T-helper 1 cell treated with Interleukin-12 subunit alpha and Interleukin-12 subunit beta and Interleukin-4 antibody, amounts not matched to agents 30 μg/mL and 1 μg/mL, for 36 hours (primary cell): ENCODE results near the gene MYB.

Experiments
- H3K27ac Mint-ChIP-seq: one replicate; pipeline ENCODE4 v1.8.0; 2021; ENCODE audit warnings: mild to moderate bottlenecking, mixed read lengths
- H3K27me3 Mint-ChIP-seq: one replicate; pipeline ENCODE4 v1.8.0; 2021; ENCODE audit warnings: low read depth, mixed read lengths
- H3K36me3 Mint-ChIP-seq: one replicate; pipeline ENCODE4 v1.8.0; 2021; ENCODE audit warnings: low read depth, mixed read lengths
- H3K4me1 Mint-ChIP-seq: one replicate; pipeline ENCODE4 v1.8.0; 2021; ENCODE audit warnings: low read depth, mixed read lengths
- H3K4me3 Mint-ChIP-seq: one replicate; pipeline ENCODE4 v1.8.0; 2021; ENCODE audit warnings: mild to moderate bottlenecking, moderate library complexity, mixed read lengths
- H3K9me3 Mint-ChIP-seq: one replicate; pipeline ENCODE4 v1.8.0; 2021; ENCODE audit warnings: mixed read lengths

The MYB gene

GRCh38 chr6:135251498-135252441 lies 70.7 kb downstream of the MYB start:
- no peaks in the 10 kb centered on the region for H3K36me3 Mint-ChIP-seq
- H3K9me3 Mint-ChIP-seq, result no peaks in the 10 kb centered on the region
- peaks cover 4% of the 10 kb centered on the region for H3K27me3 Mint-ChIP-seq
- peaks cover 6% of the 10 kb centered on the region for H3K4me1 Mint-ChIP-seq
- H3K4me3 Mint-ChIP-seq, result no peak overlapping the region
- H3K27ac Mint-ChIP-seq, result no peak overlapping the region

GRCh38 chr6:135254471-135254870 lies 73.4 kb downstream of the MYB start:
- Mint-ChIP-seq H3K27me3 (peaks cover 4% of the 10 kb centered on the region), H3K27ac (no peak overlapping the region), H3K9me3 (no peaks in the 10 kb centered on the region), H3K36me3 (no peaks in the 10 kb centered on the region), H3K4me1 (peaks cover 6% of the 10 kb centered on the region), H3K4me3 (no peak overlapping the region)

GRCh38 chr6:135256866-135257265 lies 75.8 kb downstream of the MYB start:
- no peak overlapping the region for H3K4me3 Mint-ChIP-seq
- no peak overlapping the region for H3K27ac Mint-ChIP-seq
- H3K36me3 Mint-ChIP-seq, result no peaks in the 10 kb centered on the region
- H3K27me3 Mint-ChIP-seq, result peaks cover 9% of the 10 kb centered on the region
- peaks cover 4% of the 10 kb centered on the region for H3K4me1 Mint-ChIP-seq
- H3K9me3 Mint-ChIP-seq, result no peaks in the 10 kb centered on the region

GRCh38 chr6:135257631-135258405 lies 76.7 kb downstream of the MYB start:
- H3K4me1 Mint-ChIP-seq, result peaks cover 4% of the 10 kb centered on the region
- peaks cover 9% of the 10 kb centered on the region for H3K27me3 Mint-ChIP-seq
- no peak overlapping the region for H3K4me3 Mint-ChIP-seq
- no peaks in the 10 kb centered on the region for H3K36me3 Mint-ChIP-seq
- H3K9me3 Mint-ChIP-seq, result no peaks in the 10 kb centered on the region
- H3K27ac Mint-ChIP-seq, result no peak overlapping the region

GRCh38 chr6:135258970-135259369 lies 77.9 kb downstream of the MYB start:
- Mint-ChIP-seq H3K4me1 (peaks cover 2% of the 10 kb centered on the region), H3K27me3 (peaks cover 9% of the 10 kb centered on the region), H3K36me3 (no peaks in the 10 kb centered on the region), H3K27ac (no peak overlapping the region), H3K4me3 (no peak overlapping the region), H3K9me3 (no peaks in the 10 kb centered on the region)

GRCh38 chr6:135260612-135261011 lies 79.5 kb downstream of the MYB start:
- Mint-ChIP-seq H3K27ac (no peak overlapping the region), H3K4me3 (no peak overlapping the region), H3K9me3 (no peaks in the 10 kb centered on the region), H3K36me3 (no peaks in the 10 kb centered on the region), H3K27me3 (peaks cover 9% of the 10 kb centered on the region), H3K4me1 (peaks cover 2% of the 10 kb centered on the region)

- Mint-ChIP-seq H3K9me3 (no peaks in the 10 kb centered on the region), H3K27me3 (peaks cover 6% of the 10 kb centered on the region), H3K27ac (no peak overlapping the region), H3K4me1 (no peaks in the 10 kb centered on the region), H3K36me3 (no peaks in the 10 kb centered on the region), H3K4me3 (no peak overlapping the region)
These were observed 81.0 kb downstream of the MYB start for GRCh38 chr6:135261872-135262725.

GRCh38 chr6:135265278-135265677 lies 84.2 kb downstream of the MYB start:
- Mint-ChIP-seq H3K27me3 (no peaks in the 10 kb centered on the region), H3K36me3 (no peaks in the 10 kb centered on the region), H3K4me1 (no peaks in the 10 kb centered on the region), H3K4me3 (no peak overlapping the region), H3K27ac (no peak overlapping the region), H3K9me3 (no peaks in the 10 kb centered on the region)

- no peaks in the 10 kb centered on the region for H3K9me3 Mint-ChIP-seq
- H3K36me3 Mint-ChIP-seq, result no peaks in the 10 kb centered on the region
- H3K4me1 Mint-ChIP-seq, result no peaks in the 10 kb centered on the region
- no peak overlapping the region for H3K27ac Mint-ChIP-seq
- H3K27me3 Mint-ChIP-seq, result no peaks in the 10 kb centered on the region
- no peak overlapping the region for H3K4me3 Mint-ChIP-seq
These were observed 85.6 kb downstream of the MYB start for GRCh38 chr6:135266675-135267074.

GRCh38 chr6:135267085-135267484 lies 86.0 kb downstream of the MYB start:
- no peaks in the 10 kb centered on the region for H3K36me3 Mint-ChIP-seq
- H3K4me3 Mint-ChIP-seq, result no peak overlapping the region
- no peak overlapping the region for H3K27ac Mint-ChIP-seq
- no peaks in the 10 kb centered on the region for H3K27me3 Mint-ChIP-seq
- no peaks in the 10 kb centered on the region for H3K4me1 Mint-ChIP-seq
- H3K9me3 Mint-ChIP-seq, result no peaks in the 10 kb centered on the region

GRCh38 chr6:135268263-135268662 lies 87.2 kb downstream of the MYB start:
- Mint-ChIP-seq H3K4me3 (no peak overlapping the region), H3K36me3 (no peaks in the 10 kb centered on the region), H3K9me3 (no peaks in the 10 kb centered on the region), H3K27me3 (no peaks in the 10 kb centered on the region), H3K27ac (no peak overlapping the region), H3K4me1 (no peaks in the 10 kb centered on the region)

- no peaks in the 10 kb centered on the region for H3K4me1 Mint-ChIP-seq
These were observed 87.6 kb downstream of the MYB start for GRCh38 chr6:135268740-135269139.

More at GRCh38 chr6:135268740-135269139, 87.6 kb downstream of the MYB start:
- Mint-ChIP-seq H3K27ac (no peak overlapping the region), H3K36me3 (no peaks in the 10 kb centered on the region), H3K4me3 (no peak overlapping the region), H3K9me3 (no peaks in the 10 kb centered on the region), H3K27me3 (no peaks in the 10 kb centered on the region)
